CD14-positive monocyte (primary cell): ENCODE data around the gene FAM171A1. TPM values are rescaled to one million over a fixed set of nuclear protein-coding genes. Genes with fewer than 3 reads are reported as not detected.

Experiments used
- DNase-seq, 3 donors: peaks; one replicate each; pipeline ENCODE4 v3.0.0-alpha.2; 2011 to 2022
- H2AFZ ChIP-seq: 2 replicates; pipeline ENCODE4 v1.6.0; 2012; ENCODE audit warnings: mild to moderate bottlenecking, low read depth, low read length, inconsistent platforms; ENCODE audit not compliant: insufficient read depth, poor library complexity, severe bottlenecking
- H3K27ac ChIP-seq, 2 donors: 1 replicate in 1 of 2; 2 replicates in 1 of 2; pipeline ENCODE4 v1.5.1; 2012 to 2013; ENCODE audit warnings: low read length in 2 of 2, control low read depth in 1 of 2, inconsistent platforms in 1 of 2, low read depth in 1 of 2, mild to moderate bottlenecking in 1 of 2
- H3K27me3 ChIP-seq, 2 donors: one replicate each; pipeline versions ENCODE4 v1.6.0 to v1.6.1; 2011 to 2013; ENCODE audit warnings: low read length in 2 of 2; ENCODE audit not compliant: control insufficient read depth in 2 of 2, insufficient read depth in 2 of 2
- H3K36me3 ChIP-seq, 2 donors: replicated peaks in 1 of 2; 1 replicate in 1 of 2; 2 replicates in 1 of 2; pipeline versions ENCODE4 v1.5.1 to v1.6.1; 2012 to 2013; ENCODE audit warnings: low read length in 2 of 2, control low read depth in 1 of 2, inconsistent platforms in 1 of 2, mild to moderate bottlenecking in 1 of 2; ENCODE audit not compliant: insufficient read depth in 2 of 2, control insufficient read depth in 1 of 2
- H3K4me1 ChIP-seq, 2 donors: 1 replicate in 1 of 2; 2 replicates in 1 of 2; pipeline versions ENCODE4 v1.5.1 to v1.6.1; 2012 to 2013; ENCODE audit warnings: low read length in 2 of 2, control low read depth in 1 of 2, inconsistent platforms in 1 of 2, mild to moderate bottlenecking in 1 of 2, moderate library complexity in 1 of 2; ENCODE audit not compliant: insufficient read depth in 2 of 2, control insufficient read depth in 1 of 2
- H3K4me2 ChIP-seq: replicated peaks from 2 replicates; pipeline ENCODE3; 2012; ENCODE audit warnings: low read length, moderate library complexity, mild to moderate bottlenecking; ENCODE audit not compliant: poor library complexity, severe bottlenecking; ENCODE audit errors: extremely low read depth
- H3K4me3 ChIP-seq, 3 experiments: fragments of 200-600 bp in 1 of 3; sonication (generic) in 1 of 3; replicated peaks in 1 of 3; 1 replicate in 2 of 3; 2 replicates in 1 of 3; pipeline ENCODE4 v1.5.1; 2011 to 2013; ENCODE audit warnings: low read length in 3 of 3, mild to moderate bottlenecking in 3 of 3, control low read depth in 2 of 3, low read depth in 2 of 3, inconsistent platforms in 1 of 3, moderate library complexity in 1 of 3
- H3K79me2 ChIP-seq: 2 replicates; pipeline ENCODE4 v1.6.0; 2012; ENCODE audit warnings: mild to moderate bottlenecking, control low read depth, inconsistent platforms, low read length, moderate library complexity; ENCODE audit not compliant: insufficient read depth
- H3K9ac ChIP-seq: 2 replicates; pipeline ENCODE4 v1.6.0; 2017; ENCODE audit warnings: low read length, mild to moderate bottlenecking; ENCODE audit not compliant: insufficient read depth, poor library complexity, severe bottlenecking
- H3K9me3 ChIP-seq, 2 donors: replicated peaks in 1 of 2; 1 replicate in 1 of 2; 2 replicates in 1 of 2; pipeline versions ENCODE4 v1.5.1 to v1.6.1; 2012 to 2013; ENCODE audit warnings: low read length in 2 of 2, control low read depth in 1 of 2; ENCODE audit not compliant: control insufficient read depth in 1 of 2, insufficient read depth in 1 of 2
- H4K20me1 ChIP-seq: 2 replicates; pipeline ENCODE4 v1.6.0; 2012; ENCODE audit warnings: mild to moderate bottlenecking, low read length, control low read depth, moderate library complexity; ENCODE audit not compliant: insufficient read depth
- H3K27ac Mint-ChIP-seq, 7 donors: one replicate each; pipeline ENCODE4 v1.8.0; 2020; ENCODE audit warnings: mild to moderate bottlenecking in 7 of 7, mixed read lengths in 7 of 7, moderate library complexity in 6 of 7, inconsistent platforms in 2 of 7
- H3K27me3 Mint-ChIP-seq, 3 donors: one replicate each; pipeline ENCODE4 v1.8.0; 2021 to 2022; ENCODE audit warnings: low read depth in 3 of 3, mild to moderate bottlenecking in 3 of 3, mixed read lengths in 3 of 3, moderate library complexity in 3 of 3, inconsistent platforms in 1 of 3
- H3K36me3 Mint-ChIP-seq, 2 donors: one replicate each; pipeline ENCODE4 v1.8.0; 2020; ENCODE audit warnings: mixed read lengths in 2 of 2, inconsistent platforms in 1 of 2, mild to moderate bottlenecking in 1 of 2
- H3K4me1 Mint-ChIP-seq: one replicate; pipeline ENCODE4 v1.8.0; 2020; ENCODE audit warnings: mild to moderate bottlenecking, mixed read lengths
- H3K4me3 Mint-ChIP-seq, 2 donors: one replicate each; pipeline ENCODE4 v1.8.0; 2020; ENCODE audit warnings: mild to moderate bottlenecking in 2 of 2, mixed read lengths in 2 of 2, moderate library complexity in 1 of 2
- H3K9me3 Mint-ChIP-seq, 7 donors: one replicate each; pipeline ENCODE4 v1.8.0; 2020 to 2022; ENCODE audit warnings: mixed read lengths in 7 of 7, mild to moderate bottlenecking in 6 of 7, moderate library complexity in 6 of 7, inconsistent platforms in 2 of 7
- CTCF ChIP-seq: fragments of 200-600 bp; IDR thresholded peaks from one replicate; pipeline ENCODE4 v1.8.0; 2022; ENCODE audit warnings: antibody characterized with exemption, mild to moderate bottlenecking
- WGBS: methylation state at CpG from one replicate; pipeline ENCODE4 v1.1.5; 2013; ENCODE audit warnings: missing lambda C conversion rate; ENCODE audit not compliant: insufficient coverage; 5-methylcytosine and 5-hydroxymethylcytosine counted together
- intact Hi-C, 2 donors: fragments of 100-400 bp; cut with micrococcal nuclease; formaldehyde crosslinking; loops; one replicate each; pipeline versions ENCODE4 v1.15.0 to v1.15.1; 2023
- polyA plus RNA-seq, 3 donors: library from polyadenylated mRNA; depleted of rRNA in 1 of 3; unstranded in 2 of 3; stranded (reverse) in 1 of 3; fragments of 300-500 nt in 2 of 3; fragments of >200 nt in 1 of 3; fragmentation: Illumina TruSeq in 2 of 3; gene quantifications; 1 replicate in 2 of 3; 2 replicates in 1 of 3; pipeline ENCODE4 v1.2.3, GENCODE V29; 2012 to 2021

FAM171A1 gene
- polyA plus RNA-seq, 3 donors = not detected

- Histone ChIP-seq H3K4me2 (no peak overlapping the region), H3K4me1 (no peaks in the 10 kb centered on the region), H3K36me3 (no peaks in the 10 kb centered on the region), H3K27ac (no peak overlapping the region), H2AFZ (no peak overlapping the region), H3K9ac (no peak overlapping the region), H3K4me3 (no peak overlapping the region), H3K79me2 (no peaks in the 10 kb centered on the region), H3K27me3 (peaks cover 18 to 46% of the 10 kb centered on the region in 2 donors), H3K9me3 (no peaks in the 10 kb centered on the region), H4K20me1 (no peaks in the 10 kb centered on the region)
- TF ChIP-seq CTCF = no peak
- no peak for DNase-seq
- Mint-ChIP-seq H3K4me1 (no peaks in the 10 kb centered on the region), H3K9me3 (peaks cover 0 to 5% (median 0%) of the 10 kb centered on the region in 7 donors), H3K27ac (no peak overlapping the region), H3K36me3 (no peaks in the 10 kb centered on the region), H3K27me3 (peaks cover 24 to 66% (median 40%) of the 10 kb centered on the region in 3 donors), H3K4me3 (peak overlapping the region in 1 of 2 donors; percentile 2)
- 67% methylated on average over 7 of the region's 7 CpGs for WGBS
- intact Hi-C loops = no loop called here
Measured at GRCh38 chr10:15363031-15363430, 8.1 kb downstream of the FAM171A1 start.

GRCh38 chr10:15361131-15361530 lies 10.0 kb downstream of the FAM171A1 start:
- H3K9ac ChIP-seq = no peak overlapping the region
- intact Hi-C loops = no loop called here
- no peaks in the 10 kb centered on the region for H3K4me1 Mint-ChIP-seq
- DNase-seq = no peak
- H3K9me3 Mint-ChIP-seq = peaks cover 0 to 3% (median 0%) of the 10 kb centered on the region in 7 donors
- no peak overlapping the region for H3K27ac Mint-ChIP-seq
- peaks cover 8 to 30% of the 10 kb centered on the region in 2 donors for H3K27me3 ChIP-seq
- no peaks in the 10 kb centered on the region for H3K79me2 ChIP-seq
- H4K20me1 ChIP-seq = no peaks in the 10 kb centered on the region
- H3K4me1 ChIP-seq = no peaks in the 10 kb centered on the region
- H3K27me3 Mint-ChIP-seq = peaks cover 16 to 60% (median 38%) of the 10 kb centered on the region in 3 donors
- H3K4me3 ChIP-seq = no peak overlapping the region
- H3K4me3 Mint-ChIP-seq = no peak overlapping the region
- H3K9me3 ChIP-seq = no peaks in the 10 kb centered on the region
- no peaks in the 10 kb centered on the region for H3K36me3 Mint-ChIP-seq
- H3K27ac ChIP-seq = no peak overlapping the region
- no peak overlapping the region for H3K4me2 ChIP-seq
- no peak overlapping the region for H2AFZ ChIP-seq
- H3K36me3 ChIP-seq = no peaks in the 10 kb centered on the region
- no CpG with 5 or more reads among the region's 3 CpGs for WGBS
- no peak for TF ChIP-seq CTCF
